ENCODE data around the gene FCRL6.
A peak's percentile ranks its signal among the peaks of the same experiment; 100 is the strongest.

The FCRL6 gene

DNA sequence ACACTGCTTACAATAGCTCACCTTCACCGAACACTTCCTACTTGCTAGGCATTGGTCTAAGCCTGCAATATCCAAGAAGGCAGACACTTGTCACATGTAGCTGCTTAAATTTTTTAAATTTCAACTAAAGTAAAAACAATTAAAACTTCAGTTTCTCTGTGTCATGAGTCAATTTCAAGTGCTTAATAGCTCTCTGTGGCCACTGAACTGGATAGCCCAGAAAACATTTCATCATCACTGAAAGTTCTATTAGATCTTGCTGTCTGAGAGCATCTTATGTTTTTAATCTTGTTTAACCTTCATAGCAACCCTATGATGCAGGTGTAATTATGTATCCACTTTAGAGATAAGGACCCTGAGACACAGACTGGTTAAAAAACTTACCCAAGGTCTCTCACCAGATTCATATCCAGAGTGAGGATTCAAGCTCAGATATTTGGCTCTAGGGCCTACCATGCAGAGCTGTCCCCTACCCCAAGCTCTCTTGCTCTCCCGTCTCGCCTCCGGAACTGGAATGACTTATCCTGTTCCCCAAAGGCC is 2.6 kb upstream of the FCRL6 start:
- DNase-seq (ENCODE audit: low read depth in 2 of 2): no peak

- DNase-seq (ENCODE audit: low read depth in 2 of 2): peak; percentile 23 to 31
These were observed 1.8 kb upstream of the FCRL6 start for GRCh38 chr1:159800177-159800930.

GRCh38 chr1:159803956-159804689 is 2.0 kb downstream of the FCRL6 start:
- no peak for DNase-seq (ENCODE audit: low read depth in 2 of 2)

DNA sequence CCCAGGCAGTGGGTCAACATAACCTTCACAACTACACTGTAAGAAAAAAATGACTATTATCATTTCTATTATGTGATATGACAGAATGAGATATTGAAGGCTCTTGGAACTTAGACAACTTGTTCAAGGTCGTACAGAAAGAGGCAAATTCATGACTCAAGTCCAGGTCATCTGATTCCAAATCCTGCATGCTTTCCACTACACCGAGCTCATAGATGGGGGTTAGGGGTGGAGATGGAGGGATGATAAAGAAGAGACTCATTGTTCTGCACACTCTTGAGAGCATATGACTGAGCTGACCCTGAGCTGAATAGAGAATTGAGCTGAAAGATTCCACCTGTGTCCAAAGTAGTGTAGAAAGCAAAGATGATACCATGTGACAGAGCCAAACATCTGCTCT is 2.8 kb downstream of the FCRL6 start:
- no peak for DNase-seq (ENCODE audit: low read depth in 2 of 2)

GRCh38 chr1:159815926-159816325 is 13.8 kb downstream of the FCRL6 start:
- no peak for DNase-seq (ENCODE audit: low read depth in 2 of 2)

DNA sequence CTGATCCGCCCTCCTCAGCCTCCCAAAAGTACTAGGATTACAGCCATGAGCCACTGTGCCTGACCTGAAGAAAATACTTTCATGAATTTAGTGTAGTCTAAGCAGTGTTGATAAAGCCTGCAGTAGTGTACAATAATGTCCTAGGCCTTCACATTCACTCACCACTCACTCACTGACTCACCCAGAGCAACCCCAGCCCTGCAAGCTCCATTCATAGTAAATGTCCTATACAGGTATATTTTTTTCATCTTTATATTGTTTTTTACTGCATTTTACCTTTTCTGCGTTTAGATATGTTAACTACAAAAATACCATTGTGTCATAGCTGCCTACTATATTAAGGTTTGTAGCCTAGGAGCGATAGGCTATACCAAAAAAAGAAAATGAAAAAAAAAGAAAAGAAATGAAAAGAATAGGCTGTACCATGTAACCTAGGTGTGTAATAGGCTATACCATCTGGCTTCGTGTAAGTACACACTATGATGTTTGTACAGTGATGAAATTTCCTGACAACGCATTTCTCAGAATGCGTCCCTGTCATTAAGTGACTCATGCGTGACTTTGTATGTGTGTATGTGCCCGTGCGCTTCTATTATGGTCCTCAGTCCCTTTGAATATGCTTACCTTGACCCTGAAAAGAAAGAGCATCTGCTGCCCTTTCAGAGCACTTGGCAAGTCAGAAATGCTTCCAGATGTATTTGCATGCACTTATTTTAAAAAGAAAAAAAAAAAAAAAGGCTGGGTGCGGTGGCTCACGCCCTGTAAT is 15.3 kb downstream of the FCRL6 start:
- DNase-seq (ENCODE audit: low read depth in 2 of 2): no peak

GRCh38 chr1:159821171-159821867 is 19.2 kb downstream of the FCRL6 start:
- DNase-seq (ENCODE audit: low read depth in 2 of 2): no peak

- DNase-seq (ENCODE audit: low read depth in 2 of 2): no peak
These were observed 21.2 kb downstream of the FCRL6 start for GRCh38 chr1:159823406-159823805.

GRCh38 chr1:159825564-159825963 is 23.4 kb downstream of the FCRL6 start:
- DNase-seq (ENCODE audit: low read depth in 2 of 2): no peak

DNA sequence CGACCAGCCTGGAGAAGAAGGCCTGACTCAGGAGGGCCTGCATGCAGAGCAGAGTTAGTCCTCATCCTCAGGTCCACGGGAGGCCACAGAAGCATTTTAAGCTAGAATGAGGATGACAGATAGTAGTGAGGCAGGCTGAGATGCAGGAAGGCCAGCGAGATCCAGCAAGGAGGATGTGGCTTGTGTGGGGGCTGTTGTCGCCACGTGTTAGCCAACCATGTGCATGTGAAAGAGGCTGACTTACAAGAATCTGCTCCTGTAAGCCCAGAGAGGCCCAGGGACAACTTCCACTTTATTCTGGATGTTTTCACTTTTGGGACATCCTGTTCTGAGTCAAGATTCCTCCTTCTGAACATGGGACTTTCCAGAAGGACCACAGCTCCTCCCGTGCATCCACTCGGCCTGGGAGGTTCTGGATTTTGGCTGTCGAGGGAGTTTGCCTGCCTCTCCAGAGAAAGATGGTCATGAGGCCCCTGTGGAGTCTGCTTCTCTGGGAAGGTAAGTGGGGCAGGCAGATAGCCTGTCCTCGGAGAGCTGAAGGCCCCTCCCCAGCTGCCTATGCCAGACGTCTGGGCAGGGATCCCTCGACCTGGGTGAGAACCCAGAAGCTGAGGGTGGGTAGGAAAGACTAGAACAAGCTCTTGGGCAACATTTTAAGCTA is 24.4 kb downstream of the FCRL6 start, which contains the start of gene SLAMF8:
SLAMF8 (plus strand) TSS at position 433 of the 661 bp plus-strand sequence; CDS start at position 459, 26 bp downstream.
- peak; percentile 24 to 34 for DNase-seq (ENCODE audit: low read depth in 2 of 2)

- DNase-seq (ENCODE audit: low read depth in 2 of 2): no peak
These were observed 24.9 kb downstream of the FCRL6 start for GRCh38 chr1:159827102-159827490.

DNA sequence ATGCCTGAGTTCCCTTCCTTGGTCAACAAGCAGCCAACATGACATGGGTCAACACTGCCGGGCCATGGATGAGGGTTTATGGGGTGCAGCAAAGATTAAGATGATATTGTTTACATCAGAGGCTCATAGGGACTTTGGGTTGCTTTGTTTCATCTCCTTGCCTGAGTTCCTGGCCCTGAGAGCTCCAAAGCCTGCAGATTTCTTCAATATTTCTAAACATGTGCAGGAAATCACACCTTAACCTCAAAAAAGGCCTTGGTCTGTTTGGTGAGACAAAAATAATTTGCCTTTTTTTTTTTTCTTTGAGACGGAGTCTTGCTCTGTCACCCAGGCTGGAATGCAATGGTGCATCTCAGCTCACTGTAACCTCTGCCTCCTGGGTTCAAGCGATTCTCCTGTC is 25.4 kb downstream of the FCRL6 start:
- DNase-seq (ENCODE audit: low read depth in 2 of 2): no peak

DNA sequence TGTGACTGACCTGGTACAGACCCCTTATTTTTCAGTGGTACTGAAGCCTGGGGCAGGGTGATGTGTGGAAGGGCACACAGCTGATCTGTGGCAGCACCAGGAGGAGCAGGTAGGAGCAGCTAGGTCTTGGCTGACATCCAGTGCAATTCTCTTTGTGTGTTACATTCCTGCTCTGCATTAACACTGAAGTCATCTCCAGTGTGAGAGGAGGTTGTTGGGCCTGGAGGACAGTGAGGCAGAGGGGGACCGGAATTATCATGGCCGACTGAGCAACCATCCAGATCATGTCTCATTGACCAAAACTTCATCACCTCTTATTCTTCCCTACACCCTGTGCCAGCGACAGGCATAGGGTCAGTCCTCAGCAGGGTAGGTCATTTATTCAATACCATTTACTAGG is 26.0 kb downstream of the FCRL6 start:
- DNase-seq (ENCODE audit: low read depth in 2 of 2): no peak

- no peak for DNase-seq (ENCODE audit: low read depth in 2 of 2)
These were observed 26.6 kb downstream of the FCRL6 start for GRCh38 chr1:159828581-159829272.

GRCh38 chr1:159829273-159829634 is 27.1 kb downstream of the FCRL6 start:
- DNase-seq (ENCODE audit: low read depth in 2 of 2): no peak

DNA sequence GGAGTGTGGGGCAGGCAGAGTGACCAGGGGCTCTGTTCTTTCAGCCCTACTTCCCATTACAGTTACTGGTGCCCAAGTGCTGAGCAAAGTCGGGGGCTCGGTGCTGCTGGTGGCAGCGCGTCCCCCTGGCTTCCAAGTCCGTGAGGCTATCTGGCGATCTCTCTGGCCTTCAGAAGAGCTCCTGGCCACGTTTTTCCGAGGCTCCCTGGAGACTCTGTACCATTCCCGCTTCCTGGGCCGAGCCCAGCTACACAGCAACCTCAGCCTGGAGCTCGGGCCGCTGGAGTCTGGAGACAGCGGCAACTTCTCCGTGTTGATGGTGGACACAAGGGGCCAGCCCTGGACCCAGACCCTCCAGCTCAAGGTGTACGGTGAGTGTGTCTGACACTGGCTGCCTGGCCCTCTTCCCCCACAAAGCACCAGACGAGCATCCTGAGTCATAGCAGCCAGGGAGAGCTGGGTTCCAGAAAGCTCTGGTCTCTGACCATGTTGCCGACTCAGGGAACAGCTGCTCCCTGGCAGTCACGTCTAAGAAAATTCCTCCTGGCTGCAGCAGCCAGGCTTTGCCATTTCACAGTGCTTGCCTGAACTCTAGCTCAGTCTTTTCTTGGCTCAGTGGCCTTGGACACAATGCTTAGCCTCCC is 27.8 kb downstream of the FCRL6 start:
- DNase-seq (ENCODE audit: low read depth in 2 of 2): no peak

- DNase-seq (ENCODE audit: low read depth in 2 of 2): no peak
These were observed 28.6 kb downstream of the FCRL6 start for GRCh38 chr1:159830722-159831121.

DNA sequence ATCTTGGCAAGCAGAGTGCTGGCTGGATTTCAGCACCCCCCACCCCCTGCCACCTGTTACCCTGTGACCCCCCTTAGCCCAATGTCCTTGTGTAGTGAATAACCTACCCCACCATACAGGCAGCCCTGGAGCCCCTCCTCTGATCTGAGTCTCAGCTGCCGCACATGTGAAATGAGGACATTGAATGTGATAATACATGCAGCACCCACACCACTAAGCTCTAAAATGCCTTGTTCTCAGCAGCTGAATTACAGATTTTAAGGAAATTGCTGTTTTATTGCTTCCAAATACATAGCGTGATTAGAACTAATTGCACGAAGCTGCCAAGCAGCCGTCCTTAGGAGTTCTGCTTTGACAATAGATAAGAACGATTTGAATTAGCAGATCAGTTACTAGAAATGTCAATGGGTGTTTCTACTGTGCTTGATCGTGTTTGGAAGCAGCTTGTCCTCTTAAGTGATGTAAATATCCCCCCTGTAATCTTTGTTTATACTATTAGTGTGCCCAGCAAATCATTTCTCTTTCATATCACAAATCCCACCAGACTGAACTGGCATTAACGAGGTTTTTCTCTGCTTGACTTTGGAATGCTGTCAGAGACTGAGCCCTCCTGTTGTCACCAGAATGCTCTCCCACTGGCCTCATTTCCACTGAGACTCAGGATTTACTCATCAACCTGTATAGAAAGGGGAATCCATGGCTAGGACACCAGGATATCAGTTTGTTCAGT is 29.4 kb downstream of the FCRL6 start:
- no peak for DNase-seq (ENCODE audit: low read depth in 2 of 2)

- no peak for DNase-seq (ENCODE audit: low read depth in 2 of 2)
These were observed 30.1 kb downstream of the FCRL6 start for GRCh38 chr1:159832309-159832708.
